HTR-8/SVneo (cell line): Measurements from ENCODE around the gene ABCB6.
A peak's percentile ranks its signal among the peaks of the same experiment; 100 is the strongest.

Source experiments
- DNase-seq: peaks from one replicate; pipeline ENCODE4 v3.0.0; 2011; ENCODE audit warnings: low spot score, mixed read lengths; ENCODE audit not compliant: insufficient read length
- FAIRE-seq: peaks from 2 replicates; lab custom pipeline; 2011; peaks lifted over from hg19 to GRCh38; lab: Jason Lieb, UNC

Gene ABCB6

GRCh38 chr2:219174146-219174545 lies 44.6 kb downstream of the ABCB6 start:
- DNase-seq, result no peak
- FAIRE-seq, result no peak

- FAIRE-seq (no peak), DNase-seq (no peak)
Measured at GRCh38 chr2:219173176-219173575, 45.6 kb downstream of the ABCB6 start.

DNA sequence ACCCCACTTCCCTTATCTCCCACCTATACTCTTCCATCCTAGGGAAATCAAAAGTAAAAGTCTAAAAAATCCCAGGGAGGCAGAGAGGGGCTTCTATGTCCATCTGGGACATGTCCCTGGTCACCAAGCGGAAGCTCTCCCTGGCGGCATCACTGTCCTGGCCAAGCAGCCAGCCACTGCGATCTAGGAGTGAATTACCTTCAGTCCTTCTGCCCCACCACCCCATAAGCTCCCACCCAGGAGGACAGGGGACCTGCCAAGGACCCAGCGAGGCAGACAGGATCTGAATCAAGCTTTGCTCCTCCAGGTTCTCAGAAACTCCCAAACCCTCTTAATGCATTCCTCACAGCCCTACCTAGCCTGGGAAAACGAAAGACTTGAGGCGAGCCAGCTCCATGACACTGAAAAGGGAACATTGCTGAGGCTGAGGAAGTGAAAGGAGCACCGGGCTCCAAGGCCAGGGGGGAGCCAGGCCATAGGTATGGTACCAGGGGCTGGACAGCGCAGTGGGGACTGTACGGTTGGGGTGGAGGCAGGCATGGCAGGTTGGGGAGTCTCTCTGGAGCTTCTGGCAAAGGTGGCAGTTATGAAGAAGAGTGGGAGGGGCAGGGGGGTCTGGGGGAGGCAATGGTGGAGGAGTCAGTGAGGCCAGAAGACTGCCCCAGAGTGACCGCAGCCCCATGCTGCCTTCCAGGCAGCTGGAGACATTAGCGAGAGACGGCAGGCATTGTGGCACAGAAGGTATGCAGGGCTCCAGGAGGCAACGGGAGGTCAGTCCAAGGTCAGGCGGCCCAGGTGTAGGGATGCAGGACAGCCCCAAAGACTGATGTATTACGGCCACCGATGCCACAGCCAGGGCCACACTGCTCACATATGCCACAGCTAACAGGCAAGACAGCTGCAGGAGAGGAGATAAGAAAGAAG lies 46.3 kb downstream of the ABCB6 start:
- FAIRE-seq (no peak), DNase-seq (no peak)

DNA sequence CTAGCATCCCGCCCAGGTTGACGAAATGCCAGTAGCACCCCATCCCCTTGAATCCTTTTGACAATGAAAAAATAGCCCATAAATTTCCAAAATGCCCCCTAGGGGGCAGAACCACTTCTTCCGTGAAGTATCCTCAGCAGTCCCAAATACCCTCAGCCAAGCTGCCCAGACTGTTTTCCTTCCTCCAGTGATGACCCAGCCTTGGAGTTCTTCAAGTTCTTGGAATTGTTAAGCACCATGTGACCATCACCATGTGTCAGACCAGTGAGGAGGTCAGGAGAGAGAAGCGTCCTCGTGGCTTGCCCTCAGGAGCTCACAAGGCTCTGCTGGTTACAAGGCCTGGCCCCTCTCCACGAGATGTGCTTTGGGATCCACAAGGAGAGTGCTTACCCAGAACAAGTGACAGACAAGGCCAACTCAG lies 47.5 kb downstream of the ABCB6 start:
- peak; percentile 20 for FAIRE-seq
- DNase-seq, result peak; percentile 65

DNA sequence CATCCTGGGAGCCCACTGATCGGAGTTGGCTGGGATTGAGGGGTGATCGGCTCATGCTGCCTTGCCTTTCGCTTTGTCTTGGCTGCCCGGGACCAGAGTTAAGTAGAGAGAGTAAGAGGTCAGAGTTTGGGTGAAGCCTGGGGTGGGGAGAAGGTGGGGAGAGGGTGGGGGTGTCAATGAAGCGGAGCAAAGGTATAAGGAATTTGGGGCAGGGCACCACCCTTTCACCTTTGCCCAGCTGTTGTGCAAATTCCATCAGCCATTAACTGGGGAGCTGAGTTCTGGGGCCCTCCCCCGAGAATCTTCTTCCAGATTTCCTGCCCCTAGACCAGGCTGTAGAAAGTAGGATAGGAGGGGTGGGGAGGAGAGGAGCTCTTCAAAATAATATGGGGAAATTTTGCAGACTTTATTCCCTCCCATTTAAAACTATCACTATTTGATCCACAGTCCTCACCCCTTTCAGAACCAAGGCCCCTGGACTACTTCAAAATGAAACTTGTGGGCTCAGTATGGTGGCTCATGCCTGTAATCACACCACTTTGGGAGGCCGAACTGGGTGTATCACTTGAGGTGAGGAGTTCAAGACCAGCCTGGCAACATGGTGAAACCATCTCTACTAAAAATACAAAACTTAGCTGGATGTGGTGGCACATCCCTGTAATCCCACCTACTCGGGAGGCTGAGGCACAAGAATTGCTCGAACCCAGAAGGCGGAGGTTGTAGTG lies 48.7 kb downstream of the ABCB6 start, which contains the start of gene SLC23A3:
Gene SLC23A3 (minus strand): TSS at position 100 of the 725 bp plus-strand sequence. CDS start 45 bp downstream, at position 55.
- FAIRE-seq, result no peak

DNA sequence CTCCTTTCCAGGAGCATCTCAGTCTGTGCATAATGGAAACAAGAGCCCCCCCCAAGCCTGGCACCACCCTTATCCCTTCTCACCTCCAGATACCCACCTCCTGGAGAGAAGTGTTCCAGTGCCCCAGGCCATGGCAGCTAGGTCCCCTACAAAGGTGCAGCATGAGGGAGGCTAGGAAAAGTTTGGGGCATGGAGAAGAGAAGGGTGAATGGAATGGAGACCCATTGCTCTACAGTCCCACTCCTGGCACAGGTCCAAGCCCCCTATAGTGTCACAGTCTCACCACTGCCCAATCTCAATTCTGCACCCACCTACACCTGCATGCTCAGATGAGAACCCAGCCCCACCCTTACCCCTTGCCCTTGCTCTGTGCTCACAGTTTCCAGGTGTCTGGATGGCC lies 49.8 kb downstream of the ABCB6 start:
- FAIRE-seq (no peak), DNase-seq (no peak)

More for the DNA sequence above, 48.7 kb downstream of the ABCB6 start, which contains the start of gene SLC23A3:
- DNase-seq, result no peak

- FAIRE-seq, result no peak
Measured at GRCh38 chr2:219168526-219168925, 50.2 kb downstream of the ABCB6 start.

GRCh38 chr2:219167997-219168396 lies 50.8 kb downstream of the ABCB6 start:
- FAIRE-seq (no peak), DNase-seq (no peak)

More at GRCh38 chr2:219168526-219168925, 50.2 kb downstream of the ABCB6 start:
- DNase-seq, result no peak

- no peak for FAIRE-seq
- DNase-seq, result no peak
Measured at GRCh38 chr2:219165058-219165911, 53.5 kb downstream of the ABCB6 start.

DNA sequence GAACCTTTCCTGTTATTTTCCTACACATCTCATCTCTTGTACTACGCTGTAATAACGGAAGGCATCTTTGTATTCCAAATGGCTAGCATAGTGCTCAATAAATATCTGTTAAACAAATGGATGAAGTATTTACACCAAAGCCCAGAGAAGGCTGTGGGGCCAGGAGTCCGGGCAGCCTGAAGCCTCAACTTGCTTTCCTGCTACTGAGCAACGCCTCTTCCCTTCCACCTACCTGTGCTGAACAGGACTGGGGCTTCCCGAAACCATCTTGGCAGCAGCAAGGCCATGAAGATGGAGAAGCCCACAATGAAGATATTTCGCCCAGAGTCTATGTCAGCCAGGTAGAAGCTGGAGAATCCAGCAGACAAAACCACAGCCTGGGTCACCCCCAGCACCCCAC lies 55.6 kb downstream of the ABCB6 start:
- DNase-seq (no peak), FAIRE-seq (no peak)

DNA sequence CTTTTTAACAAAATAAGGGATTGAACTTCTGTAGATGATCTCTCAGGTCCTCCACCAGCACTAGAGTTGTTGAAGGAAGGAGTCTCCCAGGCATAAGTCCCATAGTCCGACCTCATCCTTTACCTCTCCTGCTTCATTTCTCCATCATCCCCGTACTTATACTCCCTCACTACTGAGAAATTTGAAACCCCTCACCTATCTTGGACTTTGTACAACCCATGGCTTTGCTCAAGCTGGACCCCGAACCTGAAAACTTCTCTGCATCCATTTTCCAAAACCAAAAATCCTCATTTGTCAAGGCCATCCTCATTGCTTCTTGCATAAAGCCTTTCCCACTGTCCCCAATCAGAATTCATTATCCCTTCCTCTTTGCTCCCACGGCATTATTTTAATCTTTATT lies 57.7 kb downstream of the ABCB6 start:
- no peak for DNase-seq
- no peak for FAIRE-seq

DNA sequence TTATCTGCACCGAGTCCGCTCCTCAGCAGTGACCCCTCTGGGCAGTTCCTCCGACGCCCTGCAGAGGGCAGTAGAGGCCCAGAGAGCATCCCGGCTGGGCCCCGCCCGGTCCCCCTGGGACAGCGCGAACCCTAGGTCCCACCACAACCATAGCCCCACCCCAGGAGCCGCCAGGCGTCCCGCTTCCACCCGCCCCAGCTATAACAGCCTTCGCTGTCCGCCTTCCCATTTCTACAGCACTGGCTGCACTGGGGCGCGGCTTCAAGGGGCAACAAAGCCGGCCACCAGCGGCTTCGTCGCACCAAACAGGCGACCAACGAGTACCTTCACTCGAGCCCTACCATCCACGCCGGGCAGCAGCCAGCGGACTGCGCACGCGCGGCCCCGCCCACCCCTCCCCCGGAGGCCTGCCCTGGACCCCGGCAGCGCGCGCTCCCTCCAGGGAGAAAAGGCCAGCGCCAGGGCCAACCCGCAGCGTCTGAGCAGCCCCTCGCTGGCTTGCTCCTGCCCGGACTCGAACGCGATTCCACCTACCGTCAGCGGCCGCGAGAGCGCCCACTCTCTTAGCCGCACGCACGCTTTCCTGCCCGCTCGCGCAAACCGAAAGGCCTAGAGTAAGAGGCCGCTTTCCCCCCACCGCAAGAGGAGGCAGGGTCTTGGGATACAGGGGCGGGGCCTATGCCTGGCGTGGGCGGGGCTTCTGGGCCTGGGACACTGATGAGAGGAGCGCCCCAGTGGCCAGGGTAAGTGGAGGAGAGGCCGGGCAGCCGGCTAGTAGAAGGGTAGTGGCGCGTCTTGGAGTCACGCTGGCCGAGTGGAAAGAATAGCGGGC lies 58.4 kb downstream of the ABCB6 start, which contains the start of gene NHEJ1:
Gene NHEJ1 (minus strand): TSS at position 630 of the 832 bp plus-strand sequence. CDS start 2,453 bp downstream, outside the sequence.
- DNase-seq (peak; percentile 91), FAIRE-seq (no peak)
